Activated T-cell treated with anti-CD3 and anti-CD28 coated beads, Interleukin-2, amount 50 U/mL, for 72 hours (primary cell): Measurements from ENCODE around the gene NAXD. TPM values are rescaled to one million over a fixed set of nuclear protein-coding genes. Genes with fewer than 3 reads are reported as not detected.

ENCODE experiments used
- total RNA-seq, 2 donors: library from RNA; stranded (reverse); gene quantifications; one replicate each; pipeline ENCODE4 v1.2.3, GENCODE V29; 2022

The NAXD gene
- total RNA-seq, 2 donors from 2014 or later, result 27.4 to 29.4 TPM

Other genes with a start within 250 kb of the NAXD start
- gene RAB20, start 53.8 kb upstream of the NAXD start, total RNA-seq, result 1 to 10 TPM; 1.8 to 3.0 TPM
- gene CARS2, start 90.6 kb downstream of the NAXD start, total RNA-seq, result 10 to 100 TPM; 42.3 to 59.3 TPM
- 10 to 100 TPM; 19.9 to 24.2 TPM for gene ING1, start 98.2 kb downstream of the NAXD start, total RNA-seq